DMS153 treated with DMSO at 0.1 percent for 48 hours (cell line): ENCODE results near the gene FREY1.

Experiments used
- DNase-seq: peaks from one replicate; lab custom pipeline; 2025; ENCODE audit not compliant: unreplicated experiment; lab: John Stamatoyannopoulos, UW

The FREY1 gene

GRCh38 chr11:45895553-45896259 lies 11.4 kb downstream of the FREY1 start:
- no peak for DNase-seq

- DNase-seq = no peak
Measured at GRCh38 chr11:45894555-45895247, 12.4 kb downstream of the FREY1 start.

GRCh38 chr11:45892856-45893255 lies 14.2 kb downstream of the FREY1 start:
- no peak for DNase-seq

GRCh38 chr11:45890886-45891550 lies 16.1 kb downstream of the FREY1 start:
- DNase-seq = no peak

- no peak for DNase-seq
Measured at GRCh38 chr11:45889966-45890365, 17.1 kb downstream of the FREY1 start.

GRCh38 chr11:45889555-45889954 lies 17.5 kb downstream of the FREY1 start:
- DNase-seq = no peak

GRCh38 chr11:45887587-45887986 lies 19.5 kb downstream of the FREY1 start:
- DNase-seq = no peak

GRCh38 chr11:45886816-45887520 lies 20.1 kb downstream of the FREY1 start:
- no peak for DNase-seq

- peak; percentile 13 for DNase-seq
Measured at GRCh38 chr11:45885921-45886721, 20.9 kb downstream of the FREY1 start.

- peak; percentile 25 for DNase-seq
Measured at GRCh38 chr11:45885274-45885920, 21.7 kb downstream of the FREY1 start, which contains the start of gene MAPK8IP1. Gene MAPK8IP1 (plus strand): TSS chr11:45885651. CDS start chr11:45885821, 170 bp downstream.

- DNase-seq = no peak
Measured at GRCh38 chr11:45884596-45885185, 22.4 kb downstream of the FREY1 start.

- DNase-seq = no peak
Measured at GRCh38 chr11:45881708-45882368, 25.2 kb downstream of the FREY1 start.

GRCh38 chr11:45880772-45881570 lies 26.1 kb downstream of the FREY1 start:
- DNase-seq = no peak

- DNase-seq = peak; percentile 85
Measured at GRCh38 chr11:45879803-45880686, 27.0 kb downstream of the FREY1 start.

GRCh38 chr11:45877845-45878244 lies 29.2 kb downstream of the FREY1 start:
- DNase-seq = no peak

- DNase-seq = no peak
Measured at GRCh38 chr11:45877221-45877620, 29.9 kb downstream of the FREY1 start.

GRCh38 chr11:45876401-45876800 lies 30.7 kb downstream of the FREY1 start:
- no peak for DNase-seq
